ENCODE results near the gene ZC3H7B.

The ZC3H7B gene

GRCh38 chr22:41356430-41357028, 55.2 kb downstream of the ZC3H7B start:
- no peak for DNase-seq

- DNase-seq: no peak
These were observed 55.9 kb downstream of the ZC3H7B start for GRCh38 chr22:41357191-41357590.

GRCh38 chr22:41358927-41359326, 57.6 kb downstream of the ZC3H7B start:
- DNase-seq: no peak

- DNase-seq: no peak
These were observed 58.1 kb downstream of the ZC3H7B start for GRCh38 chr22:41359376-41359775.

GRCh38 chr22:41360126-41360525, 58.8 kb downstream of the ZC3H7B start:
- no peak for DNase-seq

- no peak for DNase-seq
These were observed 60.5 kb downstream of the ZC3H7B start for GRCh38 chr22:41361716-41362310.

- no peak for DNase-seq
These were observed 61.3 kb downstream of the ZC3H7B start for GRCh38 chr22:41362615-41363014.

GRCh38 chr22:41364233-41364632, 62.9 kb downstream of the ZC3H7B start:
- DNase-seq: no peak

- DNase-seq: no peak
These were observed 63.6 kb downstream of the ZC3H7B start for GRCh38 chr22:41364955-41365354.

- no peak for DNase-seq
These were observed 64.1 kb downstream of the ZC3H7B start for GRCh38 chr22:41365425-41365824.

GRCh38 chr22:41366323-41367029, 65.2 kb downstream of the ZC3H7B start:
- DNase-seq: no peak

GRCh38 chr22:41367039-41367679, 65.8 kb downstream of the ZC3H7B start:
- peak; percentile 96 for DNase-seq

- DNase-seq: peak; percentile 64
These were observed 66.6 kb downstream of the ZC3H7B start for GRCh38 chr22:41367680-41368542.

- DNase-seq: peak; percentile 73
These were observed 67.5 kb downstream of the ZC3H7B start for GRCh38 chr22:41368543-41369423.

- no peak for DNase-seq
These were observed 68.1 kb downstream of the ZC3H7B start for GRCh38 chr22:41369424-41369745.

GRCh38 chr22:41369837-41370236, 68.5 kb downstream of the ZC3H7B start:
- DNase-seq: no peak

- DNase-seq: no peak
These were observed 76.5 kb downstream of the ZC3H7B start for GRCh38 chr22:41377846-41378245.

- DNase-seq: no peak
These were observed 79.6 kb downstream of the ZC3H7B start for GRCh38 chr22:41380993-41381328.

- peak; percentile 99 for DNase-seq
These were observed 80.2 kb downstream of the ZC3H7B start, which contains the start of gene TEF for GRCh38 chr22:41381329-41382097. Gene TEF, plus strand, starts transcription at chr22:41381942. Its CDS starts 103 bp downstream, at chr22:41382045.

GRCh38 chr22:41382098-41382578, 80.8 kb downstream of the ZC3H7B start:
- peak; percentile 88 for DNase-seq

- no peak for DNase-seq
These were observed 81.3 kb downstream of the ZC3H7B start for GRCh38 chr22:41382610-41383009.
